ENCODE data around the gene IRAK3.

DNA sequence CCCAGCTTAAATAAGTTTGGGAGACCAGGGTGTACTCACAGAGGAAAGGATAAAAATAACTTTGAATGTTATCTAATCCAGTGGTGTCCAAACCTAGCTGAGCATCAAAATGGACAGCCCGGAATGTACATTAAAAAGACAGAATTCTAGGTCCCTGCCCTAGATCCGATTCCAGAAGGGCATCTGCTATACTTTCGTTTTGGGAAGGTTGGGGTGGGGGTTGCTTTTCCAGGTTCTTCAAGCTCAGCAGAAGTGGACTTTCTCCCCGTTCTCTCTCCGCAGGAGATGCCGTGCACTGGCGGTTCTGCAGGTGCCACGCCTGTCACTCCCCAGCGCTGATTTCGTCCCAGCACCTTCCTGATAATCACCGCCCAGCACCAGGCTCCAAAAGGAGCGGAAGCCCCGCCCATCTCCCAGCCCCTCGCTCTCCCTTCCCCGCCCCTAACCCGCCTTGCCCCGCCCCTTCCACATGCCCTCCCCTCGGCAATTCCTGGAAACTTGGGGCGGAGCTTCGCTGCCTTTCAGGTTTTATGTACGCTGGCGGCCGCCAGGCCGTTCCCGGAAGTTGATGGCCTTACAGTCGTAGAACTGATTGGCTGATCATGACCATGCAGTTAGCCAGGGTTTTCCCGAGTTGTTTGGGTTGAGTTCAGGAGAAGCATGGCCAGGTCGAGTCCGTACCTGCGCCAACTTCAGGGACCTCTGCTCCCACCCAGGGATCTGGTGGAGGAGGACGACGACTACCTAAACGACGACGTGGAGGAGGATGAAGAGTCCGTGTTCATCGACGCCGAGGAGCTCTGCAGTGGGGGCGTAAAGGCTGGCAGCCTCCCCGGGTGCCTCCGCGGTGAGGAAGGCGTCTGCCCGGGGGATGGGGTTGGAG is 113.2 kb downstream of the IRAK3 start, which contains the start of gene HELB:
- TF ChIP-seq RARB (CRISPR knock-in tag; IDR thresholded peaks at IDR 0.05) (no peak), ZFP30 (CRISPR knock-in tag; IDR thresholded peaks at IDR 0.05) (0 out of 2 replicates have a peak, but pooled peaks have one; percentile 33), ZNF70 (CRISPR knock-in tag; IDR thresholded peaks at IDR 0.05) (no peak), TOX (CRISPR knock-in tag; IDR thresholded peaks at IDR 0.05; ENCODE audit: borderline replicate concordance) (no peak), ZC3H10 (CRISPR knock-in tag; IDR thresholded peaks at IDR 0.05) (no peak), ESRRG (CRISPR knock-in tag; IDR thresholded peaks at IDR 0.05) (no peak), BACH2 (CRISPR knock-in tag; IDR thresholded peaks at IDR 0.05; ENCODE audit: borderline replicate concordance) (no peak), ZFP3 (CRISPR knock-in tag; IDR thresholded peaks at IDR 0.05) (no peak)
- TF ChIP-seq, protein P1, sequence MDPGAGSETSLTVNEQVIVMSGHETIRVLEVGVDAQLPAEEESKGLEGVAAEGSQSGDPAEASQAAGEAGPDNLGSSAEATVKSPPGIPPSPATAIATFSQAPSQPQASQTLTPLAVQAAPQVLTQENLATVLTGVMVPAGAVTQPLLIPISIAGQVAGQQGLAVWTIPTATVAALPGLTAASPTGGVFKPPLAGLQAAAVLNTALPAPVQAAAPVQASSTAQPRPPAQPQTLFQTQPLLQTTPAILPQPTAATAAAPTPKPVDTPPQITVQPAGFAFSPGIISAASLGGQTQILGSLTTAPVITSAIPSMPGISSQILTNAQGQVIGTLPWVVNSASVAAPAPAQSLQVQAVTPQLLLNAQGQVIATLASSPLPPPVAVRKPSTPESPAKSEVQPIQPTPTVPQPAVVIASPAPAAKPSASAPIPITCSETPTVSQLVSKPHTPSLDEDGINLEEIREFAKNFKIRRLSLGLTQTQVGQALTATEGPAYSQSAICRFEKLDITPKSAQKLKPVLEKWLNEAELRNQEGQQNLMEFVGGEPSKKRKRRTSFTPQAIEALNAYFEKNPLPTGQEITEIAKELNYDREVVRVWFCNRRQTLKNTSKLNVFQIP (CRISPR knock-in tag; IDR thresholded peaks at IDR 0.05; ENCODE audit: borderline replicate concordance, low read depth): no peak
- TF ChIP-seq, protein P2, sequence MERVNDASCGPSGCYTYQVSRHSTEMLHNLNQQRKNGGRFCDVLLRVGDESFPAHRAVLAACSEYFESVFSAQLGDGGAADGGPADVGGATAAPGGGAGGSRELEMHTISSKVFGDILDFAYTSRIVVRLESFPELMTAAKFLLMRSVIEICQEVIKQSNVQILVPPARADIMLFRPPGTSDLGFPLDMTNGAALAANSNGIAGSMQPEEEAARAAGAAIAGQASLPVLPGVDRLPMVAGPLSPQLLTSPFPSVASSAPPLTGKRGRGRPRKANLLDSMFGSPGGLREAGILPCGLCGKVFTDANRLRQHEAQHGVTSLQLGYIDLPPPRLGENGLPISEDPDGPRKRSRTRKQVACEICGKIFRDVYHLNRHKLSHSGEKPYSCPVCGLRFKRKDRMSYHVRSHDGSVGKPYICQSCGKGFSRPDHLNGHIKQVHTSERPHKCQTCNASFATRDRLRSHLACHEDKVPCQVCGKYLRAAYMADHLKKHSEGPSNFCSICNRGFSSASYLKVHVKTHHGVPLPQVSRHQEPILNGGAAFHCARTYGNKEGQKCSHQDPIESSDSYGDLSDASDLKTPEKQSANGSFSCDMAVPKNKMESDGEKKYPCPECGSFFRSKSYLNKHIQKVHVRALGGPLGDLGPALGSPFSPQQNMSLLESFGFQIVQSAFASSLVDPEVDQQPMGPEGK (CRISPR knock-in tag; IDR thresholded peaks at IDR 0.05; ENCODE audit: borderline replicate concordance): no peak
- TF ChIP-seq, protein P3, sequence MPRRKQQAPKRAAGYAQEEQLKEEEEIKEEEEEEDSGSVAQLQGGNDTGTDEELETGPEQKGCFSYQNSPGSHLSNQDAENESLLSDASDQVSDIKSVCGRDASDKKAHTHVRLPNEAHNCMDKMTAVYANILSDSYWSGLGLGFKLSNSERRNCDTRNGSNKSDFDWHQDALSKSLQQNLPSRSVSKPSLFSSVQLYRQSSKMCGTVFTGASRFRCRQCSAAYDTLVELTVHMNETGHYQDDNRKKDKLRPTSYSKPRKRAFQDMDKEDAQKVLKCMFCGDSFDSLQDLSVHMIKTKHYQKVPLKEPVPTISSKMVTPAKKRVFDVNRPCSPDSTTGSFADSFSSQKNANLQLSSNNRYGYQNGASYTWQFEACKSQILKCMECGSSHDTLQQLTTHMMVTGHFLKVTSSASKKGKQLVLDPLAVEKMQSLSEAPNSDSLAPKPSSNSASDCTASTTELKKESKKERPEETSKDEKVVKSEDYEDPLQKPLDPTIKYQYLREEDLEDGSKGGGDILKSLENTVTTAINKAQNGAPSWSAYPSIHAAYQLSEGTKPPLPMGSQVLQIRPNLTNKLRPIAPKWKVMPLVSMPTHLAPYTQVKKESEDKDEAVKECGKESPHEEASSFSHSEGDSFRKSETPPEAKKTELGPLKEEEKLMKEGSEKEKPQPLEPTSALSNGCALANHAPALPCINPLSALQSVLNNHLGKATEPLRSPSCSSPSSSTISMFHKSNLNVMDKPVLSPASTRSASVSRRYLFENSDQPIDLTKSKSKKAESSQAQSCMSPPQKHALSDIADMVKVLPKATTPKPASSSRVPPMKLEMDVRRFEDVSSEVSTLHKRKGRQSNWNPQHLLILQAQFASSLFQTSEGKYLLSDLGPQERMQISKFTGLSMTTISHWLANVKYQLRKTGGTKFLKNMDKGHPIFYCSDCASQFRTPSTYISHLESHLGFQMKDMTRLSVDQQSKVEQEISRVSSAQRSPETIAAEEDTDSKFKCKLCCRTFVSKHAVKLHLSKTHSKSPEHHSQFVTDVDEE (CRISPR knock-in tag; IDR thresholded peaks at IDR 0.05): no peak
- TF ChIP-seq, protein P4, sequence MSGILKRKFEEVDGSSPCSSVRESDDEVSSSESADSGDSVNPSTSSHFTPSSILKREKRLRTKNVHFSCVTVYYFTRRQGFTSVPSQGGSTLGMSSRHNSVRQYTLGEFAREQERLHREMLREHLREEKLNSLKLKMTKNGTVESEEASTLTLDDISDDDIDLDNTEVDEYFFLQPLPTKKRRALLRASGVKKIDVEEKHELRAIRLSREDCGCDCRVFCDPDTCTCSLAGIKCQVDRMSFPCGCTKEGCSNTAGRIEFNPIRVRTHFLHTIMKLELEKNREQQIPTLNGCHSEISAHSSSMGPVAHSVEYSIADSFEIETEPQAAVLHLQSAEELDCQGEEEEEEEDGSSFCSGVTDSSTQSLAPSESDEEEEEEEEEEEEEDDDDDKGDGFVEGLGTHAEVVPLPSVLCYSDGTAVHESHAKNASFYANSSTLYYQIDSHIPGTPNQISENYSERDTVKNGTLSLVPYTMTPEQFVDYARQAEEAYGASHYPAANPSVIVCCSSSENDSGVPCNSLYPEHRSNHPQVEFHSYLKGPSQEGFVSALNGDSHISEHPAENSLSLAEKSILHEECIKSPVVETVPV (CRISPR knock-in tag; IDR thresholded peaks at IDR 0.05): no peak
- TF ChIP-seq, protein P5, sequence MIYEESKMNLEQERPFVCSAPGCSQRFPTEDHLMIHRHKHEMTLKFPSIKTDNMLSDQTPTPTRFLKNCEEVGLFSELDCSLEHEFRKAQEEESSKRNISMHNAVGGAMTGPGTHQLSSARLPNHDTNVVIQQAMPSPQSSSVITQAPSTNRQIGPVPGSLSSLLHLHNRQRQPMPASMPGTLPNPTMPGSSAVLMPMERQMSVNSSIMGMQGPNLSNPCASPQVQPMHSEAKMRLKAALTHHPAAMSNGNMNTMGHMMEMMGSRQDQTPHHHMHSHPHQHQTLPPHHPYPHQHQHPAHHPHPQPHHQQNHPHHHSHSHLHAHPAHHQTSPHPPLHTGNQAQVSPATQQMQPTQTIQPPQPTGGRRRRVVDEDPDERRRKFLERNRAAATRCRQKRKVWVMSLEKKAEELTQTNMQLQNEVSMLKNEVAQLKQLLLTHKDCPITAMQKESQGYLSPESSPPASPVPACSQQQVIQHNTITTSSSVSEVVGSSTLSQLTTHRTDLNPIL (CRISPR knock-in tag; IDR thresholded peaks at IDR 0.05; ENCODE audit: low read depth): no peak
